ENCODE results near the gene ZFP82. TPM values are rescaled to one million over a fixed set of nuclear protein-coding genes. Genes with fewer than 3 reads are reported as not detected.

Gene ZFP82
- total RNA-seq, 1 experiment from 2014 or later, result not detected

DNA sequence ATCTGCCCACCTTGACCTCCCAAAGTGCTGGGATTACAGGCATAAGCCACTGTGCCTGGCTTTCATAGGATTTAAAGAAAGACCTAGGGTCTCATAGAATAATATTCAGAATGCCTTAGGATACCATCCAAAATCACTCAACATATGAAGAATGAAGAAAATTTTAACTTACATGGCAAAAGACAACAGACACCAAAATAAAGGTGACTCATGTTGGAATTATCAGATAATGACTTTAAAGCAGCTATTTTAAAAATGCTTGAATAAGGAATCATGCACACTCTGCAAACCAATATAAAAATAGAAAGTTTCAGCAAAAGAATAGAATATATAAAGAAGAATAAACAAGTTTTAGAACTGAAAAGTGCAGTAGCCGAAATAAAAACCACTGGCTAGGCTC is 41.6 kb upstream of the ZFP82 start (continued):
- TF ChIP-seq, protein P1, sequence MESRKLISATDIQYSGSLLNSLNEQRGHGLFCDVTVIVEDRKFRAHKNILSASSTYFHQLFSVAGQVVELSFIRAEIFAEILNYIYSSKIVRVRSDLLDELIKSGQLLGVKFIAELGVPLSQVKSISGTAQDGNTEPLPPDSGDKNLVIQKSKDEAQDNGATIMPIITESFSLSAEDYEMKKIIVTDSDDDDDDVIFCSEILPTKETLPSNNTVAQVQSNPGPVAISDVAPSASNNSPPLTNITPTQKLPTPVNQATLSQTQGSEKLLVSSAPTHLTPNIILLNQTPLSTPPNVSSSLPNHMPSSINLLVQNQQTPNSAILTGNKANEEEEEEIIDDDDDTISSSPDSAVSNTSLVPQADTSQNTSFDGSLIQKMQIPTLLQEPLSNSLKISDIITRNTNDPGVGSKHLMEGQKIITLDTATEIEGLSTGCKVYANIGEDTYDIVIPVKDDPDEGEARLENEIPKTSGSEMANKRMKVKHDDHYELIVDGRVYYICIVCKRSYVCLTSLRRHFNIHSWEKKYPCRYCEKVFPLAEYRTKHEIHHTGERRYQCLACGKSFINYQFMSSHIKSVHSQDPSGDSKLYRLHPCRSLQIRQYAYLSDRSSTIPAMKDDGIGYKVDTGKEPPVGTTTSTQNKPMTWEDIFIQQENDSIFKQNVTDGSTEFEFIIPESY (IDR thresholded peaks at IDR 0.05; ENCODE audit: extremely low read depth, insufficient replicate concordance, low read length), result no peak

DNA sequence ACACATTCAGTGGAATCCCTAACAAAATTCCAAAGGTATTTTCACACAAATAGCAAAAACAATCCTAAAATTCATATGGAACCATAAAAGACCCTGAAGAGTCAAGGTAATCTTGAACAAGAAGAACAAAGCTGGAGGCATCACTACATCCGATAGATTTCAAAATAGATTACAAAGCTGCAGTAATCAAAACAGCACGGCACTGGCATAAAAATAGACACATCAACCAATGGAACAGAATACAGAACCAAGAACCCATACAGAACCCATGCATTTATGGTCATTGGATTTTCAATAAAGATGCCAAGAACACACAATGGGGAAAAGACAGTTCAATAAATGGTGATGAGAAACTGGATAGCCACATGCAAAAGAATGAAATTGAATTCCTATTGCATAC is 38.4 kb upstream of the ZFP82 start:
- BruUV-seq (replicated peaks), result no TSS peak
- no peak overlapping the region for H3K27ac ChIP-seq (ENCODE audit: low read depth, low read length)
- H3K4me2 ChIP-seq (ENCODE audit: low read length), result no peak overlapping the region
- H3K9me2 ChIP-seq (ENCODE audit: insufficient read depth), result no peaks in the 10 kb centered on the region
- intact Hi-C loops (cut with micrococcal nuclease), result no loop called here
- no peak overlapping the region for H2AFZ ChIP-seq (ENCODE audit: low read depth, low read length, poor library complexity, severe bottlenecking)
- no peak overlapping the region for H3K4me3 ChIP-seq (replicated peaks in 1 of 2; ENCODE audit: low read depth in 1 of 2, low read length in 2 of 2)
- H3K4me1 ChIP-seq (ENCODE audit: control insufficient read depth in 1 of 2, insufficient read depth in 2 of 2, low read length in 2 of 2), result no peaks in the 10 kb centered on the region
- H4K20me1 ChIP-seq (ENCODE audit: insufficient read depth), result no peaks in the 10 kb centered on the region
- RAD21 ChIA-PET (ENCODE audit: low non-redundant PET in 1 of 2, low total read pairs in 2 of 2, uncharacterized antibody in 2 of 2, unreplicated experiment in 2 of 2), result no interaction called here
- H3K9ac ChIP-seq (ENCODE audit: low read length), result no peak overlapping the region
- DNase-seq (ENCODE audit: low read depth, low spot score) (no peak), ATAC-seq (no peak)
- TF ChIP-seq, protein P1 (IDR thresholded peaks at IDR 0.05; ENCODE audit: extremely low read depth, insufficient replicate concordance, low read length), result no peak
- no peak for TF ChIP-seq TCF7L2 (IDR thresholded peaks at IDR 0.05; ENCODE audit: borderline replicate concordance, extremely low read depth, insufficient read depth, insufficient read length)
- no peak for TF ChIP-seq CEBPB (IDR thresholded peaks at IDR 0.05; ENCODE audit: low read depth)
- TF ChIP-seq EGR1 (IDR thresholded peaks at IDR 0.05; ENCODE audit: low read depth), result no peak
- no peak for TF ChIP-seq JUND (IDR thresholded peaks at IDR 0.05)
- TF ChIP-seq, protein P2, sequence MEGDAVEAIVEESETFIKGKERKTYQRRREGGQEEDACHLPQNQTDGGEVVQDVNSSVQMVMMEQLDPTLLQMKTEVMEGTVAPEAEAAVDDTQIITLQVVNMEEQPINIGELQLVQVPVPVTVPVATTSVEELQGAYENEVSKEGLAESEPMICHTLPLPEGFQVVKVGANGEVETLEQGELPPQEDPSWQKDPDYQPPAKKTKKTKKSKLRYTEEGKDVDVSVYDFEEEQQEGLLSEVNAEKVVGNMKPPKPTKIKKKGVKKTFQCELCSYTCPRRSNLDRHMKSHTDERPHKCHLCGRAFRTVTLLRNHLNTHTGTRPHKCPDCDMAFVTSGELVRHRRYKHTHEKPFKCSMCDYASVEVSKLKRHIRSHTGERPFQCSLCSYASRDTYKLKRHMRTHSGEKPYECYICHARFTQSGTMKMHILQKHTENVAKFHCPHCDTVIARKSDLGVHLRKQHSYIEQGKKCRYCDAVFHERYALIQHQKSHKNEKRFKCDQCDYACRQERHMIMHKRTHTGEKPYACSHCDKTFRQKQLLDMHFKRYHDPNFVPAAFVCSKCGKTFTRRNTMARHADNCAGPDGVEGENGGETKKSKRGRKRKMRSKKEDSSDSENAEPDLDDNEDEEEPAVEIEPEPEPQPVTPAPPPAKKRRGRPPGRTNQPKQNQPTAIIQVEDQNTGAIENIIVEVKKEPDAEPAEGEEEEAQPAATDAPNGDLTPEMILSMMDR (IDR thresholded peaks at IDR 0.05 in 2 of 3, conservative IDR thresholded peaks at IDR 0.05 in 1 of 3; ENCODE audit: borderline replicate concordance in 1 of 3, insufficient read depth in 1 of 3, low read depth in 2 of 3, low read length in 2 of 3), result no peak
- TF ChIP-seq EZH2 (IDR thresholded peaks at IDR 0.05), result no peak
- TF ChIP-seq, protein P3, sequence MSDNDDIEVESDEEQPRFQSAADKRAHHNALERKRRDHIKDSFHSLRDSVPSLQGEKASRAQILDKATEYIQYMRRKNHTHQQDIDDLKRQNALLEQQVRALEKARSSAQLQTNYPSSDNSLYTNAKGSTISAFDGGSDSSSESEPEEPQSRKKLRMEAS (IDR thresholded peaks at IDR 0.05), result no peak
- TF ChIP-seq POLR2AphosphoS5 (IDR thresholded peaks at IDR 0.05; ENCODE audit: low read depth, low read length), result no peak
- TF ChIP-seq EZH2phosphoT487 (IDR thresholded peaks at IDR 0.05; ENCODE audit: borderline replicate concordance), result no peak
- TF ChIP-seq ELF1 (IDR thresholded peaks at IDR 0.05; ENCODE audit: borderline replicate concordance, low read depth), result no peak
- H3K27me3 ChIP-seq (ENCODE audit: insufficient read depth, low read length), result no peaks in the 10 kb centered on the region
- no peaks in the 10 kb centered on the region for H3K79me2 ChIP-seq (ENCODE audit: insufficient read depth, low read length)
- H3K36me3 ChIP-seq (ENCODE audit: control insufficient read depth in 1 of 2, insufficient read depth in 2 of 2, low read length in 2 of 2), result no peaks in the 10 kb centered on the region
- CTCF ChIA-PET, result no interaction called here
- peaks cover 10 to 13% of the 10 kb centered on the region in 2 experiments; a peak in 2 of 4 replicates for H3K9me3 ChIP-seq (ENCODE audit: control insufficient read depth in 1 of 2, insufficient read depth in 1 of 2, low read depth in 1 of 2, low read length in 2 of 2)
- POLR2A ChIA-PET, result no interaction called here
